SK-N-SH (cell line): ENCODE results near the gene ATP1A2. TPM values are rescaled to one million over a fixed set of nuclear protein-coding genes. Genes with fewer than 3 reads are reported as not detected.

ENCODE experiments used
- CTCF ChIA-PET: fragments of 300-600, 350-600 bp; formaldehyde crosslinking; extraction: SDS; loops from one replicate; lab custom pipeline; 2021; lab: Yijun Ruan, JAX
- POLR2A ChIA-PET: fragments of 350-600 bp; sonication (Branson Sonifier 250); formaldehyde crosslinking; extraction: SDS; loops from one replicate; lab custom pipeline; 2020; ENCODE audit warnings: antibody characterized with exemption, inconsistent platforms; lab: Yijun Ruan, JAX
- DNase-seq: peaks from one replicate; pipeline ENCODE4 v3.0.0; 2012
- H2AFZ ChIP-seq: fragments of 200-600 bp; sonication (generic); 2 replicates; pipeline ENCODE4 v1.8.1; 2016; ENCODE audit warnings: antibody characterized with exemption, mild to moderate bottlenecking, low read depth
- H3F3A ChIP-seq: fragments of 200-600 bp; sonication (generic); replicated peaks from 2 replicates; pipeline ENCODE3; 2016; ENCODE audit warnings: antibody characterized with exemption, mild to moderate bottlenecking; ENCODE audit not compliant: insufficient read depth
- H3K27ac ChIP-seq, 2 experiments: fragments of 200-500 bp in 1 of 2; fragments of 200-600 bp in 1 of 2; sonication (Bioruptor generic) in 1 of 2; sonication (generic), shearing (Covaris generic) in 1 of 2; 2 replicates each; pipeline versions ENCODE4 v1.5.1 to v1.6.1; 2014 to 2016; ENCODE audit warnings: low read depth in 2 of 2, inconsistent platforms in 1 of 2, low read length in 1 of 2, mild to moderate bottlenecking in 1 of 2, mixed read lengths in 1 of 2
- H3K27me3 ChIP-seq: fragments of 200-600 bp; sonication (generic), shearing (Covaris generic); 2 replicates; pipeline ENCODE4 v1.6.1; 2016; ENCODE audit warnings: mixed run types; ENCODE audit not compliant: insufficient read depth
- H3K36me3 ChIP-seq, 2 experiments: fragments of 200-500 bp in 1 of 2; fragments of 200-600 bp in 1 of 2; sonication (Bioruptor generic) in 1 of 2; sonication (generic) in 1 of 2; replicated peaks in 1 of 2; 2 replicates each; pipeline versions ENCODE3 to v1.5.1; 2014 to 2016; ENCODE audit warnings: low read length in 1 of 2, mild to moderate bottlenecking in 1 of 2; ENCODE audit not compliant: insufficient read depth in 2 of 2, control insufficient read depth in 1 of 2
- H3K4me1 ChIP-seq, 2 experiments: fragments of 200-500 bp in 1 of 2; fragments of 200-600 bp in 1 of 2; sonication (Bioruptor generic) in 1 of 2; sonication (generic), shearing (Covaris generic) in 1 of 2; 2 replicates each; pipeline versions ENCODE4 v1.5.1 to v1.6.1; 2014 to 2016; ENCODE audit warnings: low read depth in 1 of 2, low read length in 1 of 2, mixed run types in 1 of 2; ENCODE audit not compliant: insufficient read depth in 2 of 2, control insufficient read depth in 1 of 2
- H3K4me2 ChIP-seq: fragments of 200-600 bp; sonication (generic), shearing (Covaris generic); 2 replicates; pipeline ENCODE4 v1.6.1; 2017; ENCODE audit warnings: mixed run types
- H3K4me3 ChIP-seq, 2 experiments: fragments of 200-500 bp in 1 of 2; fragments of 200-600 bp in 1 of 2; sonication (Bioruptor generic) in 1 of 2; sonication (generic), shearing (Covaris generic) in 1 of 2; 2 replicates each; pipeline versions ENCODE4 v1.5.1 to v1.8.1; 2014 to 2016; ENCODE audit warnings: low read depth in 2 of 2, inconsistent platforms in 1 of 2, low read length in 1 of 2, mild to moderate bottlenecking in 1 of 2, mixed read lengths in 1 of 2, moderate library complexity in 1 of 2
- H3K79me2 ChIP-seq: fragments of 200-600 bp; sonication (generic); 2 replicates; pipeline ENCODE4 v1.8.1; 2017; ENCODE audit warnings: mild to moderate bottlenecking; ENCODE audit not compliant: insufficient read depth
- H3K9ac ChIP-seq: fragments of 200-600 bp; sonication (generic); 2 replicates; pipeline ENCODE4 v1.6.1; 2017; ENCODE audit warnings: mixed run types
- H3K9me2 ChIP-seq: fragments of 200-600 bp; sonication (generic); 2 replicates; pipeline ENCODE4 v1.6.1; 2017; ENCODE audit warnings: mixed run types
- H3K9me3 ChIP-seq: fragments of 200-600 bp; sonication (generic); 2 replicates; pipeline ENCODE4 v1.6.1; 2017; ENCODE audit warnings: mixed run types, mild to moderate bottlenecking, moderate library complexity
- H4K20me1 ChIP-seq: fragments of 200-600 bp; sonication (generic); 2 replicates; pipeline ENCODE4 v1.6.1; 2017; ENCODE audit warnings: mild to moderate bottlenecking, mixed run types; ENCODE audit not compliant: insufficient read depth
- CTCF ChIP-seq: fragments of 200-600 bp; sonication (generic); IDR thresholded peaks from 2 replicates; pipeline ENCODE4 v1.6.1; 2017; ENCODE audit warnings: antibody characterized with exemption, mild to moderate bottlenecking, moderate library complexity
- FOSL2 ChIP-seq: IDR thresholded peaks from 2 replicates; pipeline ENCODE4 v1.4.0; 2012; ENCODE audit warnings: low read depth, mild to moderate bottlenecking, moderate library complexity, borderline replicate concordance
- FOXJ3 ChIP-seq: sonication (generic); formaldehyde crosslinking; IDR thresholded peaks from 2 replicates; pipeline ENCODE4 v1.5.1; 2020; ENCODE audit warnings: mild to moderate bottlenecking, missing genetic modification reagents
- FOXM1 ChIP-seq: IDR thresholded peaks from 2 replicates; pipeline ENCODE4 v1.4.0; 2012; ENCODE audit warnings: low read depth, mild to moderate bottlenecking
- GABPA ChIP-seq: IDR thresholded peaks from 2 replicates; pipeline ENCODE4 v1.4.0; 2012; ENCODE audit warnings: low read depth, mild to moderate bottlenecking
- GATA2 ChIP-seq: sonication (generic); formaldehyde crosslinking; IDR thresholded peaks from 2 replicates; pipeline ENCODE4 v1.5.0; 2020; ENCODE audit warnings: mild to moderate bottlenecking, missing genetic modification reagents
- MEF2A ChIP-seq: IDR thresholded peaks from 2 replicates; pipeline ENCODE4 v1.4.0; 2012; ENCODE audit warnings: low read depth, borderline replicate concordance
- MXI1 ChIP-seq: IDR thresholded peaks from 2 replicates; pipeline ENCODE4 v1.6.1; 2012; ENCODE audit warnings: mild to moderate bottlenecking, low read depth, low read length, improper control_type of control experiment
- NFIC ChIP-seq: IDR thresholded peaks from 2 replicates; pipeline ENCODE4 v1.4.0; 2012; ENCODE audit warnings: borderline replicate concordance
- RCOR1 ChIP-seq: fragments of 150-350 bp; IDR thresholded peaks from 2 replicates; pipeline ENCODE4 v1.6.1; 2017; ENCODE audit warnings: antibody characterized with exemption, low read length
- RXRA ChIP-seq: IDR thresholded peaks from 2 replicates; pipeline ENCODE4 v1.4.0; 2012; ENCODE audit warnings: low read depth, mild to moderate bottlenecking, borderline replicate concordance
- SIN3A ChIP-seq: IDR thresholded peaks from 2 replicates; pipeline ENCODE4 v1.6.1; 2012; ENCODE audit warnings: low read depth, mild to moderate bottlenecking, low read length, moderate library complexity, borderline replicate concordance
- SMC3 ChIP-seq: IDR thresholded peaks from 2 replicates; pipeline ENCODE4 v1.6.1; 2012; ENCODE audit warnings: low read depth, low read length, improper control_type of control experiment
- YY1 ChIP-seq: IDR thresholded peaks from 2 replicates; pipeline ENCODE4 v1.4.0; 2012; ENCODE audit warnings: low read depth, mild to moderate bottlenecking
- WGBS: methylation state at CpG from one replicate; pipeline ENCODE4 v1.1.6; 2017; ENCODE audit warnings: low lambda C conversion rate; 5-methylcytosine and 5-hydroxymethylcytosine counted together
- polyA plus RNA-seq, 3 experiments: library from polyadenylated mRNA; depleted of rRNA; stranded (reverse); fragments of >200 nt; gene quantifications; 2 replicates each; pipeline ENCODE4 v1.2.3, GENCODE V29; 2012
- TF ChIP-seq, protein P1 (sequence below): IDR thresholded peaks from 2 replicates; pipeline ENCODE4 v1.4.0; 2012; ENCODE audit warnings: low read depth, borderline replicate concordance
- TF ChIP-seq, protein P2 (sequence below): IDR thresholded peaks from 2 replicates; pipeline ENCODE4 v1.4.0; 2012; ENCODE audit warnings: low read depth, borderline replicate concordance

Gene ATP1A2
- polyA plus RNA-seq, 1 of the 3 experiments (the other 2 are of a cell fraction) = 0.07 TPM

DNA sequence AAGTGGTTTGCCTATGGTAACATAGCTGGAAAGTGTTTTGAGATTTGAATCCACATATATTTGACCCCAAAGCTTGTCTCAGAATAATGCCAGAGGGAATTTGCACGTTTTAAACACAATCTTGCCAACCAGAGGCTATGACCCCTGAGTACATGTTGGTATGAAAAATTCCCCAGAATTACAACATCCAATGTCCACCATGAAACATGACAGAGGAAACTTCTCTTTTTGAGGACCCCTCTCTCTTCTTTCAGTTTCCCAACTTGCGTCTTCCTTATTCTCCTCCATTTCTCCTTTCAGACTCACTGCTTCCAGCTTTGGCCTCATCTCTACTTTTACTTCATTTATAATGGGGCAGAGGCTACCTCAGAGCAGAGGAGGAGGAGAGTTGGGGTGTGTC is 39.7 kb upstream of the ATP1A2 start:
- Histone ChIP-seq H3K4me2 (no peak overlapping the region), H3K9me3 (no peaks in the 10 kb centered on the region), H3K27me3 (peaks cover 16% of the 10 kb centered on the region), H3K27ac (no peak overlapping the region), H3K4me1 (peaks cover 0 to 2% of the 10 kb centered on the region in 2 experiments; a peak in 1 of 4 replicates), H3K4me3 (no peak overlapping the region), H4K20me1 (no peaks in the 10 kb centered on the region), H3K9me2 (no peaks in the 10 kb centered on the region), H2AFZ (no peak overlapping the region), H3K36me3 (no peaks in the 10 kb centered on the region), H3K79me2 (no peaks in the 10 kb centered on the region), H3F3A (no peaks in the 10 kb centered on the region), H3K9ac (no peak overlapping the region)
- DNase-seq = no peak
- ChIA-PET POLR2A (no interaction called here), CTCF (interaction anchor here (10.7 to 14.2 kb wide), 2 partner anchors 9 to 30 kb away, joined by 74 to 163 read pairs; no protein-coding TSS in a partner anchor)
- TF ChIP-seq YY1 (no peak), SMC3 (no peak), GATA2 (CRISPR knock-in tag) (no peak), RCOR1 (no peak), RXRA (no peak), MXI1 (no peak), MEF2A (no peak), FOXM1 (no peak), SIN3A (no peak), FOXJ3 (CRISPR knock-in tag) (no peak), NFIC (no peak), FOSL2 (no peak), CTCF (no peak), GABPA (no peak)
- TF ChIP-seq, protein P1, sequence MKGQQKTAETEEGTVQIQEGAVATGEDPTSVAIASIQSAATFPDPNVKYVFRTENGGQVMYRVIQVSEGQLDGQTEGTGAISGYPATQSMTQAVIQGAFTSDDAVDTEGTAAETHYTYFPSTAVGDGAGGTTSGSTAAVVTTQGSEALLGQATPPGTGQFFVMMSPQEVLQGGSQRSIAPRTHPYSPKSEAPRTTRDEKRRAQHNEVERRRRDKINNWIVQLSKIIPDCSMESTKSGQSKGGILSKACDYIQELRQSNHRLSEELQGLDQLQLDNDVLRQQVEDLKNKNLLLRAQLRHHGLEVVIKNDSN = no peak
- TF ChIP-seq, protein P2, sequence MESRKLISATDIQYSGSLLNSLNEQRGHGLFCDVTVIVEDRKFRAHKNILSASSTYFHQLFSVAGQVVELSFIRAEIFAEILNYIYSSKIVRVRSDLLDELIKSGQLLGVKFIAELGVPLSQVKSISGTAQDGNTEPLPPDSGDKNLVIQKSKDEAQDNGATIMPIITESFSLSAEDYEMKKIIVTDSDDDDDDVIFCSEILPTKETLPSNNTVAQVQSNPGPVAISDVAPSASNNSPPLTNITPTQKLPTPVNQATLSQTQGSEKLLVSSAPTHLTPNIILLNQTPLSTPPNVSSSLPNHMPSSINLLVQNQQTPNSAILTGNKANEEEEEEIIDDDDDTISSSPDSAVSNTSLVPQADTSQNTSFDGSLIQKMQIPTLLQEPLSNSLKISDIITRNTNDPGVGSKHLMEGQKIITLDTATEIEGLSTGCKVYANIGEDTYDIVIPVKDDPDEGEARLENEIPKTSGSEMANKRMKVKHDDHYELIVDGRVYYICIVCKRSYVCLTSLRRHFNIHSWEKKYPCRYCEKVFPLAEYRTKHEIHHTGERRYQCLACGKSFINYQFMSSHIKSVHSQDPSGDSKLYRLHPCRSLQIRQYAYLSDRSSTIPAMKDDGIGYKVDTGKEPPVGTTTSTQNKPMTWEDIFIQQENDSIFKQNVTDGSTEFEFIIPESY = no peak
- WGBS = 33% methylated on average over 2 of the region's 2 CpGs
